ENCODE data around the gene TFPT.
"Not testable (repeated sequence)": the region's sequence is repeated elsewhere in the genome, so short reads cannot be mapped to it uniquely, and the experiment has no call there.

TFPT gene

DNA sequence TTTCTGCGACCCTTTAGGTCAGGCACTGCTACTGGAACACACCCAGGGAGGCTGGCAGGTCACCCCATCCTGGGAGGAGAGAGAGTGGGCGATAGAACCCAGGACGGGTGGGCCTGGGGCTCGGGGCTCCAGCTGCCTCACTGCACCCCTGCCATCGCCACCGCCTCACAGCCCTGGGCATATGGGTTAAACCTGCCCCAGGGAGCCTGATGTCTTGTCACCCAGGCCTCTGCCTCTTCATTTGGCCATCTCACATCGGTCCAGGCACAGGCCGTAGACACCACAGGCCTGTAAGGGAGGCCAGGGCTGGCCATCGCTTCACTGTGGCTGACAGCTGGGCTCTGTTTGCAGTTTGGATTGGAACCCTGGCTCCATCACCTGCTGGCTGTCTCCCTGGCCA lies 10.3 kb upstream of the TFPT start:
- DNase-seq (ENCODE audit: extremely low spot score, insufficient read length, low read depth): no peak
- FAIRE-seq: no peak

DNA sequence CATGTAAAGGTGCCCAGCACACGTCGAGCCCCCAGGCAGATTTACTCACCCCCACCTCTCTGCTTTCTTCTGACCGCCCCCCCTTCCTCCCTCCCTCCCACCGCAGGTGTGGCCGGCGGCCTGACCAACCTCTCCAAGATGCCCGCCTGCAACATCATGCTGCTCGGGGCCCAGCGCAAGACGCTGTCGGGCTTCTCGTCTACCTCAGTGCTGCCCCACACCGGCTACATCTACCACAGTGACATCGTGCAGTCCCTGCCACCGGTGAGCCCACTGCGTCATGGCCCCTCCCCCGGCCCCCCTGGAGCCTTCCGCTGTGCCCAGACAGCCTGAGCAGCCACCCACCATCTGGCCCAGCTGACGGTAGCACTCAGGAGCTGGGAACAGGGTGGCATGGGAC lies 8.9 kb upstream of the TFPT start:
- FAIRE-seq: no peak
- no peak for DNase-seq (ENCODE audit: extremely low spot score, insufficient read length, low read depth)

DNA sequence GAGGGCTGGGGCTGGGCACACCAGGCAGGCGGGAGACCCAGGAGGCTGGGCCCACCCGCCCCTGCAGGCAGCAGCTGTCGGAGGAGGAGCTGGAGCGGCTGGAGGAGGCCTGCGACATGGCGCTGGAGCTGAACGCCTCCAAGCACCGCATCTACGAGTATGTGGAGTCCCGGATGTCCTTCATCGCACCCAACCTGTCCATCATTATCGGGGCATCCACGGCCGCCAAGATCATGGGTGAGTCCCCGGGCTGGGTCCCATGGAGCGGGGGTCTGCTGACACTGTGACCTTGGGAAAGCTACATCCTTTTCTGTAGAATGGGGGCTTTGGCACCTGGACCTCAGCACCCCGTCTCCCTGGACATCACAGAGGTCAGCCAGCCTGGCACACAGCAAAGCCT lies 8.2 kb upstream of the TFPT start:
- FAIRE-seq (no peak), DNase-seq (ENCODE audit: extremely low spot score, insufficient read length, low read depth) (no peak)

DNA sequence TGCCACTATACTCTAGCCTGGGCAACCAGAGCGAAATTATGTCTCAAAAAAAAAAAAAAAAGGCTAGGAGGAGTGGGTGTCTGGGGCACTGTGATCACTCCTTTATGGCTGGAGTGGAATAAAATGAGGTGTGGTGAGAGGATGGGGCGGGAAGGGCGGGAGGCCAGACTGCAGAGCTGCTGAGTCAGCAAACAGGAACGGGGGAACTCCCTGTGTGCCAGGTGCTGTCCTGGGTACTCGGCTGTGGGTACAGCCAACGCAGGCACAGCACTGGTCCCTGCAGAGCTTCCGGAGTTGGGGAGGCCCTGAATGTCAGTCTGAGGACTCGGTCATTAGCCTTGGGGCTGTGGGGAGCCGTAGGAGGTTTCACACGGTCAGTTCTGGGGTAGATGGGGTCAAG lies 5.8 kb upstream of the TFPT start:
- no peak for FAIRE-seq

DNA sequence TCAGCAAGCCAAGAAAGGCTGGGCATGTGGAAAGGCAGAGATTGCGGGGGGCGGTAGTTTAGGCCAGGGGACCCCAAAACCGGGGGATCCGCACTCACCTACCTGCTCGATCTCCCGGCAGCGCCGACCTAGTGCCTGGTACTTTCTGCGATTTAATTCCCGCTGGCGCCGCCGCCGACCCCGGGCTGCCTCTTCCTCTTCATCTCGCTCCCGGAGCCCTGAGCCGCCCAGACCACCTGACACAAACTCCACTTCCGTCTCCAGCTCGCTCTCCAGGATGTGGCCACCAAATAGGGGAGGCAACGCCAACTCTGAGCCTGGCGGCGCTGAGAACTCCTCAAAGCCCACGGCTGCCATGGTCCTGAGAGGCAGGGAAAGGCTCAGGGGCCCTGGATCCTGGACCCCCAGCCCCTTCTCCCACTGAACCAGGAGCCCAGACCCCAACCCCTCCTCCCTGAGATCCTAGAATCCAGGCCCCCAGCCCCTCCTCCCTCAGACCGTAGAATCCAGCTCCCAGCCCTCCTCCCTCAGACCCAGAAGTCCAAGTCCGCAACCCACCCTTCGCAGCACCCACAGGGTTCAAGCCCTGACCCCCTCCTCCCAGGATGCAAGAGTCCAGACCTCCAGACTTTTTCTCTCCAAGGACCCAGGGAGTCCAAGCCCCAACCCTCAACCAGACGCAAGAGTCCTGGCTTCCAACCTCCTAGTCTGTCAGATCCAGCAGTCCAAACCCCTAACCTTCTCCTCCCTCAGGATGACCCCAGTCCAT lies 933 bp downstream of the TFPT start:
- DNase-seq (ENCODE audit: extremely low spot score, insufficient read length, low read depth) (peak; percentile 43), FAIRE-seq (no peak)

More for the DNA sequence above, 5.8 kb upstream of the TFPT start:
- DNase-seq (ENCODE audit: extremely low spot score, insufficient read length, low read depth): no peak

DNA sequence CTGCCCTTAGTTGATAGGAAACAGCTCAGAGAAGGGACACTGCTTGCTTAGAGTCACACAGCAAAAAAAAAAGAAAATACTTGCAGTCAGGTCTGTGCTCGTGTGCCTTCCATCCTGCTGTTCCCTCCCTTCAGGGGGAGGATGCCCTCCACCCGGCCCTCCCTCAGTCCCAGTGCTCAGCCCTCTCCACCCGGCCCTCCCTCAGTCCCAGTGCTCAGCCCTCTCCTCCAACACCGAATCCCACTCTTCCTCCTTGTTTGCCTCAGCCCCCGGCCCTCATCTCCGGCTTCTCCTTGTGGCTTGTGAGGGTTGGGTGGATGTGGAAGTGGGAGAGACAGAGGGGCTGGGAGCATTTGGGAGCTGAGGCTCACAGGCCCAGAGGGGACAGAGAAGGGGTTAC lies 5.8 kb downstream of the TFPT start:
- FAIRE-seq (no peak), DNase-seq (ENCODE audit: extremely low spot score, insufficient read length, low read depth) (no peak)

DNA sequence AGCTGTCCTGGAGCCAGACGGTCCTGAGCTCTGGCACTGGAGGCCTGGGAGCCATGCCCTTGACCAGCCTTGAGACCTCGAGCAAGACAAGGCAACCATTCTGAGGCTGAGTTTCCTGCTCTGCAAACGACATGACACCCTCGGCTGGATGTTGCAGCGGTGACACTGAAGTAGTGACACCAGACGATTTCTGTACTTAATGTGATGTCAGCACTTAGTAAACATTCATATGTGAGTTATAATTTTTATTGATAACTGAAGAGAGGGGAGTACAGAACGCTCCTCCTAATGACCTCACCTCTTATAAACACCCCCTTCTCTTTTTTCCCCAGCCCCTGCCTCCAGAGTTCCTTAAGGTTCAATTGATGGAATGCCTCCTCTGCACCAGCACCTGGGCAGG lies 7.0 kb downstream of the TFPT start:
- no peak for FAIRE-seq

DNA sequence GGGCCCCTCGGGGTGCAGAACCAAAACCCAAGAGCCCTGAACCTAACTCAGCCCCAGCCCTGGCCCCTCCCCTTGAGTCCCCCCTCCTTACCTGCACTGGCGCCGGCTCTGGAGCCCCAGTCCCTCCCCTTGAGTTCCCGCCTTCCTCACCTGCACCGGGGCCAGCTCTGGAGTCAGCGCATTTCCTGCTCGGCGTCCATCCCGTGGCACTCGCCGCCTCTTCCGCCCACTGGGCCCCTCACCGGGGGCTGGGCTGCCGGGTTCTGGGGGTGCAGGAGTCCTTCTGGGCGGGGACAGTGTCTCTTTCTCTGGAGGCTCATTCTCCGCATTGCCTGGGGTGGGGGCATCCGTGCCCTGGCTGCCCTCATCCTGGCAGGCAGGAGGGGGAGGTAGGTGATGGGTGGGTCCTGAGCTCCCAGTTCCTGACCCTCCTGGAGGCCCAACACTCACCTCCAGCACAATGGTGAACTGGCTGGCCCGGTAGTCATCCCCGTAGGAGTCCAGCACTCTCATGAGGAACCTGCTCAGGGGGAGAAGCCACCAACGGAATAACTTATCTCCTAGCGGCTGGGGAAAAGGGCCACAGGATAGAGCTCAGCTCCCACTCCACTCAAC lies 7.5 kb downstream of the TFPT start:
- no peak for FAIRE-seq
- DNase-seq (ENCODE audit: extremely low spot score, insufficient read length, low read depth): no peak

More for the DNA sequence above, 7.0 kb downstream of the TFPT start:
- no peak for DNase-seq (ENCODE audit: extremely low spot score, insufficient read length, low read depth)

DNA sequence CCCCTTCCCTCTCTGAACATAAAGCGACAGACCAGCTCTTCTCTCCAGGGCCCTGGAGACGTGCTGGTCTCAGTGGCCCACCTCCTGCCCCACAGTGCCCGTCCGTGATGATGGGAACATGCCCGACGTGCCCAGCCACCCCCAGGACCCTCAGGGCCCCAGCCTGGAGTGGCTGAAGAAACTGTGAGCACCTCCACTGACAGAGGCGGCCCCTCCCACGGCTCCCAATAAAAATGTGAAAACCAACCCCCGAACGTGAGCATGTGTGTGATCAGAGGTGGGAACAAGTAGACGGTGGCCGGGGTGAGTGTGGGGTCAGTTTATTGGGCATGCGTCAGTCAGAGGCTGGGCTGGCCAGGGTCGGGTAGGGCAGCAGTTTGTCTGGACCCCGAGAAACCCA lies 8.7 kb downstream of the TFPT start:
- FAIRE-seq: no peak

DNA sequence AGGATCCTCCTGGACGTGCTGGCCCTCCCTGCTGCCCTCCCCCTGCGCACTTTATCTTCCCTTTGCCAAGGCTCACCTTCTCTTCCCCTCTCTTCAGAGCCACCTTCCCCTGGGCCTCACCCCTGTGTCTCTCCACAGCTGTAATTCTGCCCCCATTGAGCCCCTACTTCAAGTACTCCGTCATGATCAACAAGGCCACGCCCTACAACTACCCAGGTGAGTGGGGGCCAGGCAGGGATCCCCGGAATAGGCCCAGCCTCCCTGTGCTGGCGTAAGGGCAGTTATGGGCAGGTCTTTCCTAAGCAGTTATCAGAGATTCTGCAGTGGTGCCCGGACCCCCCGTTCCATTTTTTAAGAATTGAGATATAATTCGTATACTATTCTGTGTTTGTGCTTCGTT lies 9.7 kb downstream of the TFPT start:
- DNase-seq (ENCODE audit: extremely low spot score, insufficient read length, low read depth): no peak
- FAIRE-seq: no peak

More for the DNA sequence above, 8.7 kb downstream of the TFPT start:
- no peak for DNase-seq (ENCODE audit: extremely low spot score, insufficient read length, low read depth)

DNA sequence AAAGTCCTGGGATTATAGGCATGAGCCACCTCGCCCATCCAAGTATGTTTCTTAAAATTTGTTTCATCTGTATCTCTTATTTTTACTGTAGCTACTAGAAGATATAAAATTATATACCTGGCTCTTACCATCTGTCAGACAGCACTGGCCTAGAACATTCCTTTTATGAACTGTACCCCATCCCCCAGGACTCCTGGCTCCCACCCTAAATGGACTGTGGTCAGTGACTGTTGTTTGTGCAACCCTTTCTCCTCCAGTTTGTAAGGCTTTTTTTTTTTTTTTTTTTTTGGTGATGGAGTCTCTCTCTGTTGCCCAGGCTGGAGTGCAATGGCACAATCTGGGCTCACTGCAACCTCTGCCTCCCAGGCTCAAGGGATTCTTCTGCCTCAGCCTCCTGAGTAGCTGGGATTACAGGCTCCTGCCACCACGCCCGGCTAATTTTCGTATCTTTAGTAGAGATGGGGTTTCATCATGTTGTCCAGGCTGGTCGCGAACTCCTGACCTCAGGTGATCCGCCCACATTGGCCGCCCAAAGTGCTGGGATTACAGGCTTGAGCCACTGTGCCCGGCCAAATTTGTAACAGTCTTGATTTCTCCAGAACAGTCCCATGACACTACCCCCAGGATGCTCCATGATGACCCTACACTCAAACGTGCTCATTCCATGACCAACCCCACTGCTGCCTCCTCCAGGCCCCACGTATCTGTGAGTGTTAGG lies 10.3 kb downstream of the TFPT start:
- no peak for FAIRE-seq
- no peak for DNase-seq (ENCODE audit: extremely low spot score, insufficient read length, low read depth)

DNA sequence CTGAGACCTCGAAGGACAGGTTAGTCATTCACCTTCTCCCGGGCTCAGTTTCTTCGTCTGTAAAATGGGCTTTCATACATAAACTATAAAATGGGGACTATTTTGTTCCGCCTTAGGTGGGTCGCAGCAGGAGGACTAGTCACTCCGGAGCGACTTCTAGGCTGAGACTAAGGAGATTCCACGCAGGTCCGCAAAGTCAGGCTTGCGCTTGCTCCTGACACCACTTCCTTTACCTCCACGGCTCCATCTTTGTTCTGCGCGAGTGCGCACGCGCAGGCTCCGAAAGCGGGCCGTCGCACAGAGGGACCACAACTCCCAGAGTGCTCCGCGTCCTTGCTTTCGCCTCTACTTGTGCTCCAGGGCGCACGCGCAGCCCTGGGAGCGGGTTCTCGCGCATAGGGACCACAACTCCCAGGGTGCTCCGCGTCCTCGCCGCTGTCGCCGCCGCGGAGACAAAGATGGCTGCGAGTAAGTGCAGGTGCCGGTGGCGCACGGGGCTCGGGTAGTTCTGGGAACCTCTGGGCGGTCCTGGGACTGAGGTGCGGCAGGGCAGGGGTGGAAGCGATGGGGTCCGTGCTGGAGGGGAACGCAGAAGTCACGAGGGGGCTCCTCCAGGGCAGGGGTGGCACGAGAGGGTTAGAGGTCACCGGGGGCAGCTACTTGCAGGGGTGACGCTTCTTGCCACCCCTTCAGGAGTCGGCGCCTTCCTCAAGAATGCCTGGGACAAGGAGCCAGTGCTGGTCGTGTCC lies 12.9 kb downstream of the TFPT start, which contains the start of gene NDUFA3:
Gene NDUFA3 (plus strand): TSS at position 435 of the 749 bp plus-strand sequence. CDS start 24 bp downstream, at position 459.
- peak; percentile 100 for DNase-seq (ENCODE audit: extremely low spot score, insufficient read length, low read depth)
- FAIRE-seq: peak; percentile 99

DNA sequence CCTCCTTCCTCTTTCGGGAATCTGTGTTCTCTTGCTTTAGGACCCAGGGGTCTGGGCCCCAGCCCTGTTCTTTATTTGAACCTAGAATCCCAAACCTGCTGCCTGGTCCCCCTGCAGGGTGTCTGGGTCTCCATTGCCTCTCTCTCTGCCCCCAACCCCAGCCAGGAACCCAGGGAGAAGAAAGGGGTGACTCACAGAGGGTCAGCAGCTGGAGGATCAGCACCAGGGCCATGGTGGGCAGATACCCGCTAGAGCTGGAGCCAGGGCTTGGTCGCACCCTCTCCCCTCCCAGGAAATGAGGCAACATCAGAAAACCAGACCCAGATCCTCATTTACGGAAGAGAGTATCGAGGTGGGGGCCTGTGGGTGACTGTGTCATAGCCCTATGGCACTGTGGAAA lies 14.9 kb downstream of the TFPT start, which contains the start of gene OSCAR:
Gene OSCAR (minus strand): TSS at position 243 of the 400 bp plus-strand sequence. CDS start 11 bp downstream, at position 232.
- FAIRE-seq (no peak), DNase-seq (ENCODE audit: extremely low spot score, insufficient read length, low read depth) (no peak)

DNA sequence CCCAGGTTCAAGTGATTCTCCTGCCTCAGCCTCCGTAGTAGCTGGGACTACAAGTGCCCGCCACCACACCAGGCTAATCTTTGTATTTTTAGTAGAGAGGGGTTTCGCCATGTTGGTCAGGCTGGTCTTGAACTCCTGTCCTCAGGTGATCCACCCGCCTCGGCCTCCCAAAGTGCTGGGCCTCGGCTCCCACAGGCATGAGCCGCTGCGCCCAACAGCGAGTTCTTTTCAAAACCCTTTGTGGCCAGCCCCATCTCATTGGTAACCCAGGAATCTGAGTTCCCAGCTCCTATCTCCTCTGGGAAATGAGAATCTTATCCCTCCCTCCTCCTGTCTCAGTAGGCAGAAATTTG lies 15.6 kb downstream of the TFPT start:
- not testable (repeated sequence) for FAIRE-seq; DNase-seq (ENCODE audit: extremely low spot score, insufficient read length, low read depth)

DNA sequence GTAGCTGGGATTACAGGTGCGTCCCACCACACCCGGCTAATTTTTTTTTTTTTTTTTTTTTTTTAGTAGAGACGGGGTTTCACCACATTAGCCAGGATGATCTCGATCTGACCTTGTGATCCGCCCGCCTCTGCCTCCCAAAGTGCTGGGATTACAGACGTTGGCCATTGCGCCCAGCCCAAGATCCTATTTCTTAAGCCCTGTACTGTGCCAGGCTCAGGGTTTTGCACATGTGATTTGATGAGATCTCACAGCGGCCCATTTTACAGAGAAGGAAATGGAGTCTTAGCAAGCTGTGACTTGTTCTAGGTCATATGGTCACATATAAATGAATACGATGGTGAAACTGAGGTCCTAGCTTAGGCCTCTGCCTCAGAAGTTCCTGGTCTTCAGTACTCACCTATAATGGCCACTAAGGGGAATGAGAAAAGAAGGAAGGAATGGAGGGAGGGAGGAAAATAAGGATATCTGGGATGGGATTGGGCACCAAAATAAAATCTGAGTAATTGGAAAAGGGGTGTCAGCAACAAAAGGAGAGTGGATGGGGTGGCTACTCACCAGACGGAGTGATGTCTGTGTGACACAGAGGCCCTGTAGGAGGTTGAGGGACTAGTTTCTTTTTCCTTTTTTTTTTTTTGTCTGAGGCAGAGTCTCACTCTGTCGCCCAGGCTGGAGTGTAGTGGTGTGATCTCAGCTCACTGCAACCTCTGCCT lies 16.1 kb downstream of the TFPT start:
- no peak for FAIRE-seq
- DNase-seq (ENCODE audit: extremely low spot score, insufficient read length, low read depth): no peak

DNA sequence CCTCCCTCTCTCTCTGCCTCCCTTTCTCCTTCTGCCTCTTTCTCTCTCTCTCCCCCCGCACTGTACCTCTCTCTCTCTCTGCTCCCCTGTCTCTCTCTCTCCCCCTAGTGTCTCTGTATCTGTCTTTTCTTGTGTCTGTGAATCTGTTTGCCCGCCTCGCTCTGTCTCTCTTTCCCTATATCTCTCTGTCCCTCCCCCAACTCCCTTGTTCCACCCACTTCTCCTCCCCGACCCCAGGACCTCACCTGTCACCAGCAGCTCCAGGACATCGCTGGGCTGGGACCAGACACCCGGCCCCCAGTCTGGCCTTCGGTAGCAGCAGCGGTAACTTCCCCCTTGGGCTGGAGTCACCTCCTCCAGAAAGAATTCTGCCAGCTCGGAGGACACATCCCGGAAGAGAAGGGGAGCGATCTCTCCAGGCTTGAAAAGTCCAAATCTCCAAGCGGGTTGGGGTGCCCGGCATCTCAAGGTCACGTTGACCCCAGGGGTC lies 18.8 kb downstream of the TFPT start:
- FAIRE-seq: no peak
- no peak for DNase-seq (ENCODE audit: extremely low spot score, insufficient read length, low read depth)

DNA sequence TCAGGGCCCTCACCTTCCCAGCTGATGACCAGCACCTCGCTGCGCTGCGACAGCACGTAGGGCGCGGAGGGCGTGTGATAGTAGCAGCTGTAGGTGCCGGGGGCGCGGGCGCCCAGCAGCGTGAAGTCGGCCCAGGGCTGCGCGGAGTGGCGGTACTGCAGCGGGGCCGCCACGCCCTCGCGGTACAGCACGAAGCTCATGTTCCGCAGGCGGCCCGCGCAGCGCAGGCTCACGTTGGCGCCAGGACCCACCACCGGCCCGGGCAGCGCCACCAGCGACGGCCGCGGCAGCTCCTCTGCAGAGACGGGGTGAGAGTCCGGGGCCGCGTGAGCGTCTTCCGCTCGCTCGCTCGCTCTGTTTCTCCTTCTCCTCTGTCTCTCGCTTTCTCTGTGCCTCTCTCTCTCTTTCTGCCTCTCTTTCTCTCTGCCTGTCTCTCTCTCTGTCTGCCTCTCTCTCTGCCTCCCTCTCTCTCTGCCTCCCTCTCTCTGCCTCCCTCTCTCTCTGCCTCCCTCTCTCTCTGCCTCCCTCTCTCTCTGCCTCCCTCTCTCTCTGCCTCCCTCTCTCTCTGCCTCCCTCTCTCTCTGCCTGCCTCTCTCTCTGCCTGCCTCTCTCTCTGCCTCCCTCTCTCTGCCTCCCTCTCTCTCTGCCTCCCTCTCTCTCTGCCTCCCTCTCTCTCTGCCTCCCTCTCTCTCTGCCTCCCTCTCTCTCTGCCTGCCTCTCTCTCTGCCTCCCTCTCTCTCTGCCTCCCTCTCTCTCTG lies 19.4 kb downstream of the TFPT start:
- not testable (repeated sequence) for DNase-seq (ENCODE audit: extremely low spot score, insufficient read length, low read depth); FAIRE-seq

DNA sequence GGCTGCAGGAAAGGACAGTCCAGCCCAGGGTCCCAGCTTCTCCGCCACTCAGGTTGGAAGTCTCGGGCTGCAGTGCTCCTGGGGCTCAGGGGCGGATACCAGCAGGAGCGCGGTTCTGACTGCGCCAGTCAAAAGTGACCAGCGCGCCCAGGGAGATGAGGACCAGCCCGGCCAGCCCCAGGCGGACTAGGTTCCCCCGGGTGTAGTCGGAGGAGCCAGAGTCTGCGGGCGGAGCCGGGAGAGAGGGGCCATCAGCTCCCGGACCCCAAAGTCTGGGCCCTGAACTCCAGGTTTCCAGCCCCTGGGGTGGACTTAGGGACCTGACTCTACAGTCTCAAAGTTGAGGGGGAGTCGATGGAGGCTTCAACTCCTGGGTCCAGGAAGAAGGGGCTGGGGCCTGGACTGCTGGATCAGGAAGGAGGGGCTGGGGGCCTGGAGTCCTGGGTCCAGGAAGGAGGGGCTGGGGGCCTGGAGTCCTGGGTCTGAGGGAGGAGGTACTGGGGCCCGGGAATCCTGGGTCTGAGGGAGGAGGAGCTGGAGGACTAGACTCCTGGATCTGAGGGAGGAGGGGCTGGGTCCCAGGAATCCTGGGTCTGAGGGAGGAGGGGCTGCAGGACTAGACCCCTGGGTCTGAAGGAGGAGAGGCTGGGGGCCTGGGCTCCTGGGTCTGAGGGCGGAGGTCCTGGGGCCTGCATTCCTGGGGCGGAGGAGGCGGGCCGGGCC lies 20.2 kb downstream of the TFPT start:
- DNase-seq (ENCODE audit: extremely low spot score, insufficient read length, low read depth) (no peak), FAIRE-seq (no peak)

Data from GM18507 (cell line).